Neural cell (in vitro differentiated cells): ENCODE results near the gene EXOC4.

Source experiments
- EZH2 ChIP-seq: fragments of 200-600, 300-800 bp; shearing (Covaris generic), sonication (generic); IDR thresholded peaks from 2 replicates; pipeline ENCODE4 v1.6.1; 2014; ENCODE audit warnings: antibody characterized with exemption, low read length, borderline replicate concordance, mild to moderate bottlenecking; ENCODE audit not compliant: insufficient read depth, poor library complexity, severe bottlenecking
- POLR2AphosphoS5 ChIP-seq: IDR thresholded peaks from 2 replicates; pipeline ENCODE4 v1.6.1; 2012
- TAF1 ChIP-seq: IDR thresholded peaks from 2 replicates; pipeline ENCODE4 v1.6.1; 2012; ENCODE audit warnings: low read depth
- TF ChIP-seq, protein P1 (sequence below): fragments of 450-650 bp; IDR thresholded peaks from 2 replicates; pipeline ENCODE4 v1.5.1; 2014; ENCODE audit warnings: antibody characterized with exemption, mild to moderate bottlenecking, moderate library complexity; ENCODE audit not compliant: poor library complexity, severe bottlenecking
- TF ChIP-seq, protein P2 (sequence below): IDR thresholded peaks from 2 replicates; pipeline ENCODE4 v1.6.1; 2012; ENCODE audit warnings: borderline replicate concordance

DNA sequence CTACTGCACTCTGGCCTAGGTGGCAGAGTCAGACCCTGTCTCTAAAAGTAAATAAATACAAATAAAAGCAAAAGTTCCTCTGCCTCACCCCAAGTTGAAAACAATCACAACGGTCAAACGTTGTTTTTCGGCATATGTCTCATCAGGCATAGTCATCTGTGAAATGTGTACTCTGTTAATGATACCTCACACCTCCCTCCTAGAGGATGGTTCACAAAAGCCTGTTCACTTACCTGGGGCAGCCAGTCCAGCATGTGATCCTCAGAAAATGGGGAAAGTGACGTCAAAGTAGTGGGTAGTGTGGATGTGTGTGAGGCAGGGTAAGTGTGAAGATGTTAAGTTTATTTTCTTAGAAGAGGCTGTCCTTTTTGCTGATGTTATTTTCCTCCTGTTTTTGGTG is 620.3 kb downstream of the EXOC4 start:
- TF ChIP-seq, protein P1, sequence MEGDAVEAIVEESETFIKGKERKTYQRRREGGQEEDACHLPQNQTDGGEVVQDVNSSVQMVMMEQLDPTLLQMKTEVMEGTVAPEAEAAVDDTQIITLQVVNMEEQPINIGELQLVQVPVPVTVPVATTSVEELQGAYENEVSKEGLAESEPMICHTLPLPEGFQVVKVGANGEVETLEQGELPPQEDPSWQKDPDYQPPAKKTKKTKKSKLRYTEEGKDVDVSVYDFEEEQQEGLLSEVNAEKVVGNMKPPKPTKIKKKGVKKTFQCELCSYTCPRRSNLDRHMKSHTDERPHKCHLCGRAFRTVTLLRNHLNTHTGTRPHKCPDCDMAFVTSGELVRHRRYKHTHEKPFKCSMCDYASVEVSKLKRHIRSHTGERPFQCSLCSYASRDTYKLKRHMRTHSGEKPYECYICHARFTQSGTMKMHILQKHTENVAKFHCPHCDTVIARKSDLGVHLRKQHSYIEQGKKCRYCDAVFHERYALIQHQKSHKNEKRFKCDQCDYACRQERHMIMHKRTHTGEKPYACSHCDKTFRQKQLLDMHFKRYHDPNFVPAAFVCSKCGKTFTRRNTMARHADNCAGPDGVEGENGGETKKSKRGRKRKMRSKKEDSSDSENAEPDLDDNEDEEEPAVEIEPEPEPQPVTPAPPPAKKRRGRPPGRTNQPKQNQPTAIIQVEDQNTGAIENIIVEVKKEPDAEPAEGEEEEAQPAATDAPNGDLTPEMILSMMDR: no peak
- TF ChIP-seq, protein P2, sequence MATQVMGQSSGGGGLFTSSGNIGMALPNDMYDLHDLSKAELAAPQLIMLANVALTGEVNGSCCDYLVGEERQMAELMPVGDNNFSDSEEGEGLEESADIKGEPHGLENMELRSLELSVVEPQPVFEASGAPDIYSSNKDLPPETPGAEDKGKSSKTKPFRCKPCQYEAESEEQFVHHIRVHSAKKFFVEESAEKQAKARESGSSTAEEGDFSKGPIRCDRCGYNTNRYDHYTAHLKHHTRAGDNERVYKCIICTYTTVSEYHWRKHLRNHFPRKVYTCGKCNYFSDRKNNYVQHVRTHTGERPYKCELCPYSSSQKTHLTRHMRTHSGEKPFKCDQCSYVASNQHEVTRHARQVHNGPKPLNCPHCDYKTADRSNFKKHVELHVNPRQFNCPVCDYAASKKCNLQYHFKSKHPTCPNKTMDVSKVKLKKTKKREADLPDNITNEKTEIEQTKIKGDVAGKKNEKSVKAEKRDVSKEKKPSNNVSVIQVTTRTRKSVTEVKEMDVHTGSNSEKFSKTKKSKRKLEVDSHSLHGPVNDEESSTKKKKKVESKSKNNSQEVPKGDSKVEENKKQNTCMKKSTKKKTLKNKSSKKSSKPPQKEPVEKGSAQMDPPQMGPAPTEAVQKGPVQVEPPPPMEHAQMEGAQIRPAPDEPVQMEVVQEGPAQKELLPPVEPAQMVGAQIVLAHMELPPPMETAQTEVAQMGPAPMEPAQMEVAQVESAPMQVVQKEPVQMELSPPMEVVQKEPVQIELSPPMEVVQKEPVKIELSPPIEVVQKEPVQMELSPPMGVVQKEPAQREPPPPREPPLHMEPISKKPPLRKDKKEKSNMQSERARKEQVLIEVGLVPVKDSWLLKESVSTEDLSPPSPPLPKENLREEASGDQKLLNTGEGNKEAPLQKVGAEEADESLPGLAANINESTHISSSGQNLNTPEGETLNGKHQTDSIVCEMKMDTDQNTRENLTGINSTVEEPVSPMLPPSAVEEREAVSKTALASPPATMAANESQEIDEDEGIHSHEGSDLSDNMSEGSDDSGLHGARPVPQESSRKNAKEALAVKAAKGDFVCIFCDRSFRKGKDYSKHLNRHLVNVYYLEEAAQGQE: no peak
- TF ChIP-seq TAF1 (no peak), EZH2 (no peak), POLR2AphosphoS5 (no peak)
